Kidney epithelial cell (primary cell): ENCODE measurements around the gene NDUFAF2. TPM values are rescaled to one million over a fixed set of nuclear protein-coding genes. Genes with fewer than 3 reads are reported as not detected.
A peak's percentile ranks its signal among the peaks of the same experiment; 100 is the strongest.

Experiments used
- DNase-seq: peaks from one replicate; pipeline ENCODE4 v3.0.0-alpha.2; 2010; ENCODE audit warnings: low read depth
- H3K27me3 ChIP-seq: 2 replicates; pipeline ENCODE4 v1.6.0; 2011; ENCODE audit warnings: low read length; ENCODE audit not compliant: control insufficient read depth, insufficient read depth
- H3K36me3 ChIP-seq: 2 replicates; pipeline ENCODE4 v1.5.1; 2011; ENCODE audit warnings: low read length; ENCODE audit not compliant: control insufficient read depth, insufficient read depth
- H3K4me3 ChIP-seq: 2 replicates; pipeline ENCODE4 v1.5.1; 2011; ENCODE audit warnings: low read depth, mild to moderate bottlenecking, control low read depth, low read length
- CTCF ChIP-seq: IDR thresholded peaks from 2 replicates; pipeline ENCODE4 v1.5.1; 2011; ENCODE audit warnings: mild to moderate bottlenecking, moderate library complexity, low read length, control low read depth, inconsistent platforms; ENCODE audit not compliant: insufficient read depth, poor library complexity, severe bottlenecking
- total RNA-seq: library from RNA; depleted of rRNA; stranded (reverse); fragments of >200 nt; gene quantifications from 2 replicates; pipeline ENCODE4 v1.2.3, GENCODE V29; 2015

Gene NDUFAF2
- total RNA-seq, 1 donor from 2014 or later, result 49.0 TPM

- no peak for TF ChIP-seq CTCF
Measured at GRCh38 chr5:61137835-61138234, 192.8 kb downstream of the NDUFAF2 start.

GRCh38 chr5:61139094-61139873, 194.3 kb downstream of the NDUFAF2 start:
- DNase-seq, result no peak
- Histone ChIP-seq H3K36me3 (no peaks in the 10 kb centered on the region), H3K27me3 (no peaks in the 10 kb centered on the region), H3K4me3 (no peak overlapping the region)
- TF ChIP-seq CTCF, result peak; percentile 34

More at GRCh38 chr5:61137835-61138234, 192.8 kb downstream of the NDUFAF2 start:
- Histone ChIP-seq H3K4me3 (no peak overlapping the region), H3K36me3 (no peaks in the 10 kb centered on the region), H3K27me3 (no peaks in the 10 kb centered on the region)
- no peak for DNase-seq

- no peaks in the 10 kb centered on the region for H3K27me3 ChIP-seq
- H3K4me3 ChIP-seq, result no peak overlapping the region
- DNase-seq, result no peak
- H3K36me3 ChIP-seq, result no peaks in the 10 kb centered on the region
- no peak for TF ChIP-seq CTCF
Measured at GRCh38 chr5:61139931-61140330, 194.9 kb downstream of the NDUFAF2 start.

DNA sequence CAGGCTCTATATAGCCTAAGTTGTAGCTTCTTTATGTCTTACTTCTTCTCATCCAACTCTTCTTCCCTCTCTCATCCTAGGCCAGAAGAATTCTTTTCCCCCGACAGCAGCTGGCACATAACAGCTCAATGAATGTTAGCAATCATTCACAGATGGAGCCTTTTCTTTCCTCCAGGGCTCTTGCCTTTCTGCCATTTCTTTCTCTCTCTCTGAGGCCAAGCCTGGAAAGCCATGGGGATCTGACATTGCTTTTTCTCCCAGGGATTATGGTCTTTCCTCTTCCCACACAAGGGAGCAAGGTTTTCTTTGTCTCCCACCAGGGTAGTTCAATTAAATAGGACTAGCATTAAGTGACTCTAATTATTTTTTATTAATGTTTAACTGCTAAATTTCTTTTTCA, 196.8 kb downstream of the NDUFAF2 start:
- no peak for DNase-seq
- H3K4me3 ChIP-seq, result no peak overlapping the region
- H3K36me3 ChIP-seq, result no peaks in the 10 kb centered on the region
- H3K27me3 ChIP-seq, result no peaks in the 10 kb centered on the region
- TF ChIP-seq CTCF, result no peak

- no peaks in the 10 kb centered on the region for H3K36me3 ChIP-seq
- no peak for TF ChIP-seq CTCF
- no peak overlapping the region for H3K4me3 ChIP-seq
- DNase-seq, result no peak
- H3K27me3 ChIP-seq, result no peaks in the 10 kb centered on the region
Measured at GRCh38 chr5:61142391-61142790, 197.4 kb downstream of the NDUFAF2 start.

DNA sequence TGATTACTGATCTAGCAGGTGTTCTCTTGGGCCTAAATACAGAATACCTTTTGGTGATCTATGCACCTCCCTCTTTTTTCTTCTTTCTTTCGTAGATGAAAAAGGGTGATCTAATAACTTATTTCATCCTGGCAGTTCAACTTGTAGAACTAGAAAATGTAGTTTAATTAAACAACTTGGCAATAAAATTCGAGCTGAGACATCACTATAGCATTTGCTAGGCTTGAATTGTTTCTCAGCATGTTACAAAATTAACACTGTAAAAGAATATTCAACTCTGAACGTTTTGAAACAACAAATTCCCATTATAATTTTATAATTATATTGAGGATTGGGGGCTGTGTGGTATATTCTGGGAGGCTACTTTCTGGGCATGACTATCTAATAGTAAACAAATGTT, 197.8 kb downstream of the NDUFAF2 start:
- DNase-seq, result no peak
- TF ChIP-seq CTCF, result no peak

More for the DNA sequence above, 197.8 kb downstream of the NDUFAF2 start:
- H3K27me3 ChIP-seq, result no peaks in the 10 kb centered on the region
- no peaks in the 10 kb centered on the region for H3K36me3 ChIP-seq
- no peak overlapping the region for H3K4me3 ChIP-seq
